ENCODE data around the gene KLF5. TPM values are rescaled to one million over a fixed set of nuclear protein-coding genes. Genes with fewer than 3 reads are reported as not detected.
A peak's percentile ranks its signal among the peaks of the same experiment; 100 is the strongest.

Gene KLF5
- total RNA-seq (1 to 10 TPM; 3.6 to 4.9 TPM), polyA plus RNA-seq (10 to 100 TPM in 1 of 2 donors, 1 to 10 TPM in 1; 1.5 to 26.2 TPM)
- long read RNA-seq, donor 1: 0 reads
- long read RNA-seq, donor 2, partial matches to known transcripts: 1 of 1 reads
- long read RNA-seq, donor 2, other reads (novel, unspliced or antisense): 0 of 1 reads

DNA sequence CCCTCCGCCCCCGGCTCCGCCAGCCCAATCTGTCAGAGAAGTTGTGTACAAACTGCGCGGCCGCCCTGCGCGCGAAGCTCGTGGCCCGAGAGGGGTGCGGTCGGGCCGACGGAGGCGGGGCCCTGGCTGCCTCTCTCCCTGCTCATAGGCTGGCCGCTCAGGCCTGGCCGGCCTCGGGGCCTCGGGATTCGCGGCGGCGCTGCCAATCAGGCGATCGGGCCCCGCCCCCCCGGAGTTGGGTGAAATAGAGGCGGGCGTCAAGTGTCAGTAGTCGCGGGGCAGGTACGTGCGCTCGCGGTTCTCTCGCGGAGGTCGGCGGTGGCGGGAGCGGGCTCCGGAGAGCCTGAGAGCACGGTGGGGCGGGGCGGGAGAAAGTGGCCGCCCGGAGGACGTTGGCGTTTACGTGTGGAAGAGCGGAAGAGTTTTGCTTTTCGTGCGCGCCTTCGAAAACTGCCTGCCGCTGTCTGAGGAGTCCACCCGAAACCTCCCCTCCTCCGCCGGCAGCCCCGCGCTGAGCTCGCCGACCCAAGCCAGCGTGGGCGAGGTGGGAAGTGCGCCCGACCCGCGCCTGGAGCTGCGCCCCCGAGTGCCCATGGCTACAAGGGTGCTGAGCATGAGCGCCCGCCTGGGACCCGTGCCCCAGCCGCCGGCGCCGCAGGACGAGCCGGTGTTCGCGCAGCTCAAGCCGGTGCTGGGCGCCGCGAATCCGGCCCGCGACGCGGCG, at the start of gene KLF5:
TSS of gene KLF5 (plus strand) at position 270 of the 724 bp plus-strand sequence. CDS start at position 593, 323 bp downstream.
- Histone ChIP-seq H3K9me3 (ENCODE audit: control insufficient read depth, low read length) (no peaks in the 10 kb centered on the region), H3K27me3 (ENCODE audit: control insufficient read depth in 1 of 2, insufficient read depth in 2 of 2, low read length in 1 of 2) (no peaks in the 10 kb centered on the region), H3K36me3 (ENCODE audit: control insufficient read depth in 1 of 2, insufficient read depth in 2 of 2, low read length in 1 of 2) (peaks cover 0 to 2% of the 10 kb centered on the region in 2 donors), H3K27ac (ENCODE audit: low read depth in 1 of 2, low read length in 2 of 2) (peak within 1 kb of the TSS; percentile 1 to 2), H3K4me3 (ENCODE audit: low read length in 2 of 2) (peak within 1 kb of the TSS; percentile 70 to 86), H3K4me1 (ENCODE audit: control insufficient read depth in 1 of 2, insufficient read depth in 2 of 2, low read length in 2 of 2) (no peaks in the 10 kb centered on the region)
- DNase-seq: peak; percentile 97 to 98
- ATAC-seq (ENCODE audit: low FRiP score): peak; percentile 99
- 1% methylated on average over 79 to 93 of the region's 93 CpGs for WGBS, 2 donors
- intact Hi-C loops (cut with DNase I): loop anchor here in 1 of 2 donors (5.0 kb wide), 1 partner anchor 213 kb away; no protein-coding TSS in a partner anchor

DNA sequence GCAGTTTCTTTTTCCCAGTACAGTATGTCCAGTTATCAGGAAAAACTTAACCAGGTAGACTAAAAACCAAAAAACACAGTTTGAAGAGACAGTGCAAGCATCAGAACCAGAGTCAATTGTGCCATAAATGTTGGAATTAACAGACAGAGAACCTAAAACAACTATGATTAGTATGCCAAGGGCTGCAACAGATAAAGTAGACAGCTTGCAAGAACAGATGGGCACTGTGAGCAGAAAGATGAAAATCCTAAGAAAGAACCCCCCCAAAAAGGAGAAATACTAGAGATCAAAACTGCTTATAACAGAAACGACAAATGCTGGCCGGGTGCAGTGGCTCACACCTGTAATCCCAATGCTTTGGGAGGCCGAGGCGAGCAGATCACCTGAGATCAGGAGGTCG, 47.1 kb upstream of the KLF5 start:
- Histone ChIP-seq H3K4me3 (ENCODE audit: low read length in 2 of 2) (no peak overlapping the region), H3K27me3 (ENCODE audit: control insufficient read depth in 1 of 2, insufficient read depth in 2 of 2, low read length in 1 of 2) (no peaks in the 10 kb centered on the region), H3K4me1 (ENCODE audit: control insufficient read depth in 1 of 2, insufficient read depth in 2 of 2, low read length in 2 of 2) (no peaks in the 10 kb centered on the region), H3K27ac (ENCODE audit: low read depth in 1 of 2, low read length in 2 of 2) (no peak overlapping the region), H3K9me3 (ENCODE audit: control insufficient read depth, low read length) (no peaks in the 10 kb centered on the region), H3K36me3 (ENCODE audit: control insufficient read depth in 1 of 2, insufficient read depth in 2 of 2, low read length in 1 of 2) (peaks cover 0 to 2% of the 10 kb centered on the region in 2 donors)
- WGBS, 2 donors: 89 to 90% methylated on average over 5 of the region's 5 CpGs
- ATAC-seq (ENCODE audit: low FRiP score): no peak
- no peak for DNase-seq
- intact Hi-C loops (cut with DNase I): no loop called here

DNA sequence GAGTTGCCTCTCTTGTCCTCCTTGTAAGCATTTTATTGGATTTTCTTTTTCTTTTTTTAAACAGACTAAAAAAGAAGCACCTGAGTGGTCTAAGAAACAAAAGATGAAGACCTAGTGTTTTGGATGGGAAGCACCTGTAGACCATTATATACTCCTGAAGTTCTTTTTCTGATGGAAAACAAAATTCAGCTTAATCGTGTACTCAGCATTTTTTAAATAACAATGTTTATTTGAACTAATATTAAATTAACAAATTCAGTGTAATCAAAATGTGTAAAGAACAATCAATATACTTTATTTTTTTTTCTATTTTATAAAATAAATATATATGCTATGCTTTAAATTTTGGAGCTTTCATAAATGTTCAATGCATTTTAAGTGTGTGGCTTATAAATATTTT, 43.0 kb upstream of the KLF5 start:
- DNase-seq: no peak
- no peak for ATAC-seq (ENCODE audit: low FRiP score)
- Histone ChIP-seq H3K36me3 (ENCODE audit: control insufficient read depth in 1 of 2, insufficient read depth in 2 of 2, low read length in 1 of 2) (no peaks in the 10 kb centered on the region), H3K4me3 (ENCODE audit: low read length in 2 of 2) (no peak overlapping the region), H3K9me3 (ENCODE audit: control insufficient read depth, low read length) (no peaks in the 10 kb centered on the region), H3K27me3 (ENCODE audit: control insufficient read depth in 1 of 2, insufficient read depth in 2 of 2, low read length in 1 of 2) (no peaks in the 10 kb centered on the region), H3K27ac (ENCODE audit: low read depth in 1 of 2, low read length in 2 of 2) (no peak overlapping the region), H3K4me1 (ENCODE audit: control insufficient read depth in 1 of 2, insufficient read depth in 2 of 2, low read length in 2 of 2) (no peaks in the 10 kb centered on the region)
- WGBS, 2 donors: 95 to 98% methylated on average over 1 of the region's 1 CpG
- intact Hi-C loops (cut with DNase I): no loop called here

DNA sequence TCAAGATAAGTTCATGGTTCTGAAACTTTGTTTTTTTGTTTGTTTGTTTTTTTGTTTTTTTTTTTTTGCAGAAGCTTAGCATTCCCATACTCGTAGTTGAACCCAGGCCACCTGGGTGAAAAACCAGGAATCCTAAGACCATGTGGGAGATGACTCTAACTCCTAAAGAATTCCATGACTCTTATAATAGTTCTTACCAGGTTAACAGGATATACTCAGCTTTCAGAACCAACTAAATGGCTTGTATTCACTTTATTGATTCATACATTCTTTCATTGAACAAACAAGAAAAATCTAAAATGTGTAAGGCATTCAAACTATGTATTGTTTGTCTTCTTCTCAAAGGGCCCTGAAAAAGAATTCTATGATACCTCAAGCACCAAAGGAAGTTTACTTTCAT, 40.5 kb upstream of the KLF5 start:
- H3K36me3 ChIP-seq (ENCODE audit: control insufficient read depth in 1 of 2, insufficient read depth in 2 of 2, low read length in 1 of 2): no peaks in the 10 kb centered on the region
- WGBS, 2 donors: 64 to 74% methylated on average over 1 of the region's 1 CpG
- intact Hi-C loops (cut with DNase I): no loop called here
- H3K27me3 ChIP-seq (ENCODE audit: control insufficient read depth in 1 of 2, insufficient read depth in 2 of 2, low read length in 1 of 2): no peaks in the 10 kb centered on the region
- ATAC-seq (ENCODE audit: low FRiP score) (no peak), DNase-seq (no peak)
- H3K4me1 ChIP-seq (ENCODE audit: control insufficient read depth in 1 of 2, insufficient read depth in 2 of 2, low read length in 2 of 2): no peaks in the 10 kb centered on the region
- H3K9me3 ChIP-seq (ENCODE audit: control insufficient read depth, low read length): no peaks in the 10 kb centered on the region
- no peak overlapping the region for H3K27ac ChIP-seq (ENCODE audit: low read depth in 1 of 2, low read length in 2 of 2)
- H3K4me3 ChIP-seq (ENCODE audit: low read length in 2 of 2): no peak overlapping the region

DNA sequence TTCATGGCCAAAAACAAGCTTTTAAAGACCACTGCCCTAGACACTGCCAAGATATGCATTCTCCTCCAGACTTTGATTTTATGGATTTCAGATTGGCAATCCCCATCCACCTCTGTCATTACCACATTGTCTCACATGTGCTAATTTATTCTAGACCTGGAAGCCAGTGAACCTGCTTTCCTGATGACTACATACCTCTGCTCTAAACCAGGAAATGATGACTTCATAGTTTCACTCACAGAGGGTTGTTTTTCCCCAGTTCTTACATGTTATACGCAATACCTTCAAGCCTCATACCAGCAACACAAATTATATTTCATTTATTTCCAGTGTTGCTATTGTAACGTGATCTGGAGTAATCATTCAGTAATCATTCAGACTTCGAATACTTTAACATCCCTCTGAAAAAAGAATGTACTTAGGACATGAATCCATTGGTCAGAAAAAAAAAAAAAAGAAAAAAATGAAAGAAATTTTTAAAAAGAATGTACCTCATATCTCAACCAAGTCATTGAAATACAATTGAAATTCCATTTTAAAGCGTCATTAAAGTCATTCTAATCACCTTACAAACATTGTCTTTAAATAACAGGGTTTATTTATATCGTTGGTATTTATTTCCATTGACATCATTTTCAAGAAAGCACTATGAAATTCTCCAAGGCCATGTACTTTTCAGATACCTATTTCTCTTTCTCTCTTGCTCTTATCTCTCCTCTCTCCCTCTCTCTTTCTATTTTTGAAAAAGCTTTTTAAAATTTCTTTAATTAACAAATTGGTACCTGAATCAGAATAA, 33.4 kb upstream of the KLF5 start:
- H3K27ac ChIP-seq (ENCODE audit: low read depth in 1 of 2, low read length in 2 of 2): no peak overlapping the region
- H3K9me3 ChIP-seq (ENCODE audit: control insufficient read depth, low read length): no peaks in the 10 kb centered on the region
- ATAC-seq (ENCODE audit: low FRiP score): no peak
- 72 to 73% methylated on average over 5 of the region's 5 CpGs for WGBS, 2 donors
- H3K27me3 ChIP-seq (ENCODE audit: control insufficient read depth in 1 of 2, insufficient read depth in 2 of 2, low read length in 1 of 2): no peaks in the 10 kb centered on the region
- no peak overlapping the region for H3K4me3 ChIP-seq (ENCODE audit: low read length in 2 of 2)
- no peaks in the 10 kb centered on the region for H3K36me3 ChIP-seq (ENCODE audit: control insufficient read depth in 1 of 2, insufficient read depth in 2 of 2, low read length in 1 of 2)
- no peaks in the 10 kb centered on the region for H3K4me1 ChIP-seq (ENCODE audit: control insufficient read depth in 1 of 2, insufficient read depth in 2 of 2, low read length in 2 of 2)
- intact Hi-C loops (cut with DNase I): no loop called here
- no peak for DNase-seq

DNA sequence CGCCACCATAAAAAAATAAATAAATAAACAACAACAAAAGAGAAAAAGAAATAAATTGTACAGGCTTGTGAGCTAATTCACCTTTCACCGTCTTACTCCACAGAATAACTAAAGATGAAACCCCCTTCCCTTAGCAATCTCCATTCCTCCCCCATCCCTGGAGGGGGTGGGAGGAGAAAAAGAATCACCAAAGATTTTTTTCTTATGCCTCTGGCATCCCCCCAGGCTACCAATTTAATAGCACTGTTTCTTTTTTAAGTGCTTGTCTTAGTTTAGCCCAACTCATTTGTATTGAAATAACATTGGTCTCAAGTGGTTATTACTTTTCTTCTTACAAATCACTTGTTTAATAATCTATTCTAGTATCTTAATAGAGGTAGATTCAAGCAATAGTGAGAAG, 23.9 kb upstream of the KLF5 start:
- ATAC-seq (ENCODE audit: low FRiP score) (no peak), DNase-seq (no peak)
- H3K27me3 ChIP-seq (ENCODE audit: control insufficient read depth in 1 of 2, insufficient read depth in 2 of 2, low read length in 1 of 2): no peaks in the 10 kb centered on the region
- no peak overlapping the region for H3K4me3 ChIP-seq (ENCODE audit: low read length in 2 of 2)
- H3K36me3 ChIP-seq (ENCODE audit: control insufficient read depth in 1 of 2, insufficient read depth in 2 of 2, low read length in 1 of 2): no peaks in the 10 kb centered on the region
- no peaks in the 10 kb centered on the region for H3K4me1 ChIP-seq (ENCODE audit: control insufficient read depth in 1 of 2, insufficient read depth in 2 of 2, low read length in 2 of 2)
- 84 to 91% methylated on average over 2 of the region's 2 CpGs for WGBS, 2 donors
- H3K9me3 ChIP-seq (ENCODE audit: control insufficient read depth, low read length): no peaks in the 10 kb centered on the region
- H3K27ac ChIP-seq (ENCODE audit: low read depth in 1 of 2, low read length in 2 of 2): no peak overlapping the region
- intact Hi-C loops (cut with DNase I): no loop called here

DNA sequence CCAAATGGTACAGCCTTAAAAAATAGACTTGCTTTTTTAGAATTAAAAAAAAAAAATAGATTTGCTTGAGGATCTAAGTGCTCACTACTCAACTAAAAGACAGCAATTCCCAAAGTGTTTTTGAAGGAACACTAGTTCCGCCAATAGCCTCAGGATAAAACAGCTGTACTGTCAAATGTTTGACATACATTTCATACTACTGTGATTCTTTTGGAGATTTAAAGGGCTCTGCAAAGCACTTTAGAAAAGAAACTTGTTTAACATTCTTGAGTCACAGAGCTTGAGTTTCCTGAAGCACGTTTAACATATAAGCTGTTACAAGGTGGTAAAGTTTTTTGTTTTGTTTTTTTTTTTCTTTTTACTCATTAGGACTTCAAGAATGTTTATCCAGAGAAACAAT, 23.1 kb upstream of the KLF5 start:
- no peak overlapping the region for H3K4me3 ChIP-seq (ENCODE audit: low read length in 2 of 2)
- no peaks in the 10 kb centered on the region for H3K27me3 ChIP-seq (ENCODE audit: control insufficient read depth in 1 of 2, insufficient read depth in 2 of 2, low read length in 1 of 2)
- H3K9me3 ChIP-seq (ENCODE audit: control insufficient read depth, low read length): no peaks in the 10 kb centered on the region
- DNase-seq (no peak), ATAC-seq (ENCODE audit: low FRiP score) (no peak)
- H3K27ac ChIP-seq (ENCODE audit: low read depth in 1 of 2, low read length in 2 of 2): no peak overlapping the region
- intact Hi-C loops (cut with DNase I): no loop called here
- 50 to 51% methylated on average over 2 of the region's 2 CpGs for WGBS, 2 donors
- no peaks in the 10 kb centered on the region for H3K4me1 ChIP-seq (ENCODE audit: control insufficient read depth in 1 of 2, insufficient read depth in 2 of 2, low read length in 2 of 2)
- H3K36me3 ChIP-seq (ENCODE audit: control insufficient read depth in 1 of 2, insufficient read depth in 2 of 2, low read length in 1 of 2): no peaks in the 10 kb centered on the region

DNA sequence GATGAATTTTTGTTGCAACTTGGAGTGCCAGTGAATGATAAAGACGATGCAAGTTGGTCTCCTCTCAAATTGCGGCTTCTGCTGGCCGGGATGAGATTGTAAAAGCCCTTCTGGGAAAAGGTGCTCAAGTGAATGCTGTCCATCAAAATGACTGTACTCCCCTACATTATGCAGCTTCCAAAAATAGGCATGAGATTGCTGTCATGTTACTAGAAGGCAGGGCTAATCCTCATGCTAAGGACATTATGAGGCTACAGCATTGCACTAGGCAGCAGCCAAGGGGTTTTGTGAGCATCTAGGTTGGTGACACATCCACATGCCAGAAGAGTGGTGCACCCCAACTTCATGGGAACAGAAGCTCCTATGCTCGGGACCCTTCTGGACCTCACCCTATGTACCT, 22.2 kb upstream of the KLF5 start:
- Histone ChIP-seq H3K27me3 (ENCODE audit: control insufficient read depth in 1 of 2, insufficient read depth in 2 of 2, low read length in 1 of 2) (no peaks in the 10 kb centered on the region), H3K27ac (ENCODE audit: low read depth in 1 of 2, low read length in 2 of 2) (no peak overlapping the region), H3K9me3 (ENCODE audit: control insufficient read depth, low read length) (no peaks in the 10 kb centered on the region), H3K36me3 (ENCODE audit: control insufficient read depth in 1 of 2, insufficient read depth in 2 of 2, low read length in 1 of 2) (no peaks in the 10 kb centered on the region), H3K4me3 (ENCODE audit: low read length in 2 of 2) (no peak overlapping the region), H3K4me1 (ENCODE audit: control insufficient read depth in 1 of 2, insufficient read depth in 2 of 2, low read length in 2 of 2) (no peaks in the 10 kb centered on the region)
- no peak for ATAC-seq (ENCODE audit: low FRiP score)
- no peak for DNase-seq
- 92 to 95% methylated on average over 4 of the region's 4 CpGs for WGBS, 2 donors
- intact Hi-C loops (cut with DNase I): no loop called here
